SJSA1 (cell line): ENCODE measurements around the gene PTK6. TPM values are rescaled to one million over a fixed set of nuclear protein-coding genes. Genes with fewer than 3 reads are reported as not detected.
A peak's percentile ranks its signal among the peaks of the same experiment; 100 is the strongest.

Experiments used
- DNase-seq, 2 experiments: peaks; one replicate each; pipeline ENCODE4 v3.0.0-alpha.2; 2015 to 2020; ENCODE audit warnings: low spot score in 2 of 2, low read depth in 1 of 2
- H3K27ac ChIP-seq: fragments of 250-450 bp; sonication (Bioruptor Pico); 2 replicates; pipeline ENCODE4 v1.5.1; 2020; ENCODE audit warnings: mild to moderate bottlenecking, moderate library complexity
- H3K27me3 ChIP-seq: fragments of 250-450 bp; sonication (Bioruptor Pico); replicated peaks from 2 replicates; pipeline ENCODE4 v1.5.1; 2020; ENCODE audit warnings: mild to moderate bottlenecking, moderate library complexity
- H3K36me3 ChIP-seq: fragments of 250-450 bp; sonication (Bioruptor Pico); 2 replicates; pipeline ENCODE4 v1.5.1; 2020; ENCODE audit warnings: mild to moderate bottlenecking
- H3K4me1 ChIP-seq: fragments of 250-450 bp; sonication (Bioruptor Pico); replicated peaks from 2 replicates; pipeline ENCODE4 v1.6.1; 2021; ENCODE audit warnings: mild to moderate bottlenecking
- H3K4me3 ChIP-seq: fragments of 250-450 bp; sonication (Bioruptor Pico); 2 replicates; pipeline ENCODE4 v1.5.1; 2020; ENCODE audit warnings: mild to moderate bottlenecking
- H3K9me3 ChIP-seq: fragments of 250-450 bp; sonication (Bioruptor Pico); replicated peaks from 2 replicates; pipeline ENCODE4 v1.5.1; 2020; ENCODE audit warnings: mild to moderate bottlenecking
- total RNA-seq: library from RNA; depleted of rRNA; stranded (reverse); fragments of >200 nt; shearing (Covaris generic); gene quantifications from 2 replicates; pipeline ENCODE4 v1.2.3, GENCODE V29; 2014; rRNA removed

Gene PTK6
- not detected in 2 replicates for total RNA-seq

- Histone ChIP-seq H3K36me3 (no peaks in the 10 kb centered on the region), H3K4me3 (peak within 1 kb of the TSS; percentile 15), H3K27me3 (peaks cover 25% of the 10 kb centered on the region), H3K27ac (no peak within 1 kb of the TSS), H3K4me1 (peaks cover 14% of the 10 kb centered on the region), H3K9me3 (no peaks in the 10 kb centered on the region)
- DNase-seq: no peak
Observed at GRCh38 chr20:63536997-63537524, at the start of gene PTK6. Gene PTK6 (minus strand): TSS chr20:63537376. CDS start chr20:63537314, 62 bp downstream.

GRCh38 chr20:63586797-63587196 lies 49.6 kb upstream of the PTK6 start:
- no peaks in the 10 kb centered on the region for H3K4me1 ChIP-seq
- H3K27me3 ChIP-seq: no peaks in the 10 kb centered on the region
- no peak overlapping the region for H3K4me3 ChIP-seq
- H3K9me3 ChIP-seq: no peaks in the 10 kb centered on the region
- peaks cover 29% of the 10 kb centered on the region for H3K36me3 ChIP-seq
- no peak overlapping the region for H3K27ac ChIP-seq
- DNase-seq: no peak

GRCh38 chr20:63585616-63586565 lies 48.7 kb upstream of the PTK6 start:
- Histone ChIP-seq H3K27ac (no peak overlapping the region), H3K36me3 (peaks cover 22% of the 10 kb centered on the region), H3K4me3 (no peak overlapping the region), H3K4me1 (no peaks in the 10 kb centered on the region), H3K27me3 (no peaks in the 10 kb centered on the region), H3K9me3 (no peaks in the 10 kb centered on the region)
- no peak for DNase-seq

- no peaks in the 10 kb centered on the region; the same call in 1 of the 2 replicates for H3K36me3 ChIP-seq
- H3K27ac ChIP-seq: no peak overlapping the region
- no peaks in the 10 kb centered on the region for H3K9me3 ChIP-seq
- no peak for DNase-seq
- H3K4me1 ChIP-seq: no peaks in the 10 kb centered on the region
- H3K27me3 ChIP-seq: no peaks in the 10 kb centered on the region
- no peak overlapping the region for H3K4me3 ChIP-seq
Observed at GRCh38 chr20:63582382-63583063, 45.3 kb upstream of the PTK6 start.

GRCh38 chr20:63580796-63581461 lies 43.8 kb upstream of the PTK6 start:
- Histone ChIP-seq H3K9me3 (no peaks in the 10 kb centered on the region), H3K4me3 (no peak overlapping the region), H3K27ac (no peak overlapping the region), H3K4me1 (no peaks in the 10 kb centered on the region), H3K27me3 (no peaks in the 10 kb centered on the region), H3K36me3 (no peaks in the 10 kb centered on the region)
- DNase-seq: no peak

- H3K9me3 ChIP-seq: no peaks in the 10 kb centered on the region
- H3K4me1 ChIP-seq: peaks cover 6% of the 10 kb centered on the region
- no peaks in the 10 kb centered on the region for H3K36me3 ChIP-seq
- no peaks in the 10 kb centered on the region for H3K27me3 ChIP-seq
- DNase-seq: no peak
- H3K27ac ChIP-seq: no peak overlapping the region
- H3K4me3 ChIP-seq: no peak overlapping the region
Observed at GRCh38 chr20:63579017-63579694, 42.0 kb upstream of the PTK6 start.

GRCh38 chr20:63578224-63579016 lies 41.2 kb upstream of the PTK6 start:
- H3K9me3 ChIP-seq: no peaks in the 10 kb centered on the region
- H3K4me3 ChIP-seq: no peak overlapping the region
- no peak for DNase-seq
- no peaks in the 10 kb centered on the region for H3K27me3 ChIP-seq
- H3K4me1 ChIP-seq: peaks cover 9% of the 10 kb centered on the region
- no peak overlapping the region for H3K27ac ChIP-seq
- no peaks in the 10 kb centered on the region for H3K36me3 ChIP-seq

GRCh38 chr20:63577317-63577894 lies 40.2 kb upstream of the PTK6 start:
- H3K9me3 ChIP-seq: no peaks in the 10 kb centered on the region
- no peak for DNase-seq
- no peak overlapping the region for H3K27ac ChIP-seq
- H3K27me3 ChIP-seq: no peaks in the 10 kb centered on the region
- no peak overlapping the region for H3K4me3 ChIP-seq
- H3K36me3 ChIP-seq: peaks cover 6% of the 10 kb centered on the region
- peaks cover 15% of the 10 kb centered on the region for H3K4me1 ChIP-seq

GRCh38 chr20:63576311-63576710 lies 39.1 kb upstream of the PTK6 start:
- Histone ChIP-seq H3K27ac (no peak overlapping the region), H3K4me1 (peaks cover 15% of the 10 kb centered on the region), H3K9me3 (no peaks in the 10 kb centered on the region), H3K4me3 (no peak overlapping the region), H3K27me3 (no peaks in the 10 kb centered on the region), H3K36me3 (peaks cover 10% of the 10 kb centered on the region)
- DNase-seq: no peak

- H3K27ac ChIP-seq: no peak overlapping the region
- peaks cover 10% of the 10 kb centered on the region for H3K36me3 ChIP-seq
- no peaks in the 10 kb centered on the region for H3K9me3 ChIP-seq
- H3K4me1 ChIP-seq: peaks cover 15% of the 10 kb centered on the region
- no peak overlapping the region for H3K4me3 ChIP-seq
- H3K27me3 ChIP-seq: no peaks in the 10 kb centered on the region
- no peak for DNase-seq
Observed at GRCh38 chr20:63574829-63575743, 37.9 kb upstream of the PTK6 start.

- H3K27me3 ChIP-seq: no peaks in the 10 kb centered on the region
- peaks cover 10% of the 10 kb centered on the region for H3K36me3 ChIP-seq
- H3K27ac ChIP-seq: peak within 1 kb of the TSS; percentile 60
- no peaks in the 10 kb centered on the region for H3K9me3 ChIP-seq
- H3K4me1 ChIP-seq: peaks cover 15% of the 10 kb centered on the region
- peak; percentile 49 to 77 for DNase-seq
- H3K4me3 ChIP-seq: peak within 1 kb of the TSS; percentile 60
Observed at GRCh38 chr20:63574156-63574828, 37.1 kb upstream of the PTK6 start, which contains the start of gene HELZ2. Gene HELZ2 (minus strand): TSS chr20:63574239. CDS start chr20:63572385, 1,854 bp downstream.
